GM20431 (cell line): ENCODE data around the gene TYW1B.
"Not testable (repeated sequence)": the region's sequence is repeated elsewhere in the genome, so short reads cannot be mapped to it uniquely, and the experiment has no call there.

ENCODE experiments used
- in situ Hi-C: fragments of 300-500 bp; cut with MseI, MboI; formaldehyde crosslinking; loops from one replicate; pipeline ENCODE4 v1.15.0; 2020; ENCODE audit warnings: low sequenced_read_pairs; ENCODE audit not compliant: unreplicated experiment

The TYW1B gene

DNA sequence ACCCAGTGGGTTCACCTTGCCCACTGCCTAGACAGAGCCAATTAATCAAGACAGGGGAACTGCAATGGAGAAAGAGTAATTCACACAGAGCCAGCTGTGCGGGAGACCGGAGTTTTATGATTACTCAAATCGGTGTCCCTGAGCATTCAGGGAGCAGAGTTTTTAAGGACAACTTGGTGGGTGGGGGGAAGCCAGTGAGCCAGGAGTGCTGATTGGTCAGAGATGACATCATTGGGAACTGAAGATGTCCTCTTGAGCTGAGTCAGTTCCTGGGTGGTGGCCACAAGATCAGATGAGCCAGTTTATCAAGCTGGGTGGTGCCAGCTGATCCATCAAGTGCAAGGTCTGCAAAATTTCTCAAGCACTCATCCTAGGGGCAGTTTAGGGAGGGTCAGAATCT is 240.7 kb downstream of the TYW1B start:
- in situ Hi-C loops: not testable (repeated sequence)

GRCh38 chr7:72584576-72584975 is 243.4 kb downstream of the TYW1B start:
- in situ Hi-C loops: not testable (repeated sequence)

GRCh38 chr7:72583620-72584361 is 244.2 kb downstream of the TYW1B start:
- in situ Hi-C loops: not testable (repeated sequence)

- in situ Hi-C loops: not testable (repeated sequence)
Observed at GRCh38 chr7:72580142-72580770, 247.7 kb downstream of the TYW1B start.

DNA sequence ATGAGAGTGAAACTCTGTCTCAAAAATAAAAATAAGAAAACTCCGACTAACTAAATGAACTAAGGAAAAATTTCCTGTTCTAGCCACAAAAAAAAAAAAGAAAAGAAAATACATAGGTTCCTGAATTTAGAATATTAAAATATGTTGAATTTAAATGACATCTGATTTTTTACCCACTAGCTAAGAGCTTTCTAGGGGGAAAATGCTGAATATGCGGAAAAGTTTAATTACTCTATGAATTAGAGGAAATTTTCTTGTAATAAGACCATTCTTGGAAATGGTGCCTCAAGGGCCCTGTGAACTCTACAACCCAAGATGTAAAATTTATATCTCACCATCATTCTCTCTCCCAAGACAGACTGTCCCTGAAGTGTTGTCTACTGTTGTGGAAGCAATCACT is 250.9 kb downstream of the TYW1B start:
- in situ Hi-C loops: no loop called here

GRCh38 chr7:72561988-72562387 is 266.0 kb downstream of the TYW1B start:
- in situ Hi-C loops: not testable (repeated sequence)

DNA sequence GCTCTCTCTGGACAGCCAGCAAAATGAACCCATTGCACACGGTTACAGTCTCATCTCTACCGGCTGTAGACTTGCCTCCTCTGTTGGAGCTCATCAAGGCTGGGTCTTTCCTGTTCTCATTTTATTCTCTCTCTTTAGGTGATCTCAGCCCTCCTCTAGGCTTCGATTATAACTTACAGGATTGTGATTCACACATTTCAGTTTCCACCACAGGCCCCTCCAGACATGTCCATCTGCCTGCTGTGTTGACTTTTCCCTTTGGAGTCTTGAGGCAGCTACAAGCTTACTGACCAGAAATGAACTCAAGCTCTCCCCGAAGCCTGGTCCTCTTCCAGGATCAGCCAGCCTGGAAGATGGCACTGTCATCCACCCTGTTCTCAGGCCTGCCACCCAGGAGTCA is 268.5 kb downstream of the TYW1B start:
- in situ Hi-C loops: not testable (repeated sequence)

- in situ Hi-C loops: not testable (repeated sequence)
Observed at GRCh38 chr7:72556733-72557132, 271.3 kb downstream of the TYW1B start.

- in situ Hi-C loops: not testable (repeated sequence)
Observed at GRCh38 chr7:72555238-72555637, 272.8 kb downstream of the TYW1B start.

DNA sequence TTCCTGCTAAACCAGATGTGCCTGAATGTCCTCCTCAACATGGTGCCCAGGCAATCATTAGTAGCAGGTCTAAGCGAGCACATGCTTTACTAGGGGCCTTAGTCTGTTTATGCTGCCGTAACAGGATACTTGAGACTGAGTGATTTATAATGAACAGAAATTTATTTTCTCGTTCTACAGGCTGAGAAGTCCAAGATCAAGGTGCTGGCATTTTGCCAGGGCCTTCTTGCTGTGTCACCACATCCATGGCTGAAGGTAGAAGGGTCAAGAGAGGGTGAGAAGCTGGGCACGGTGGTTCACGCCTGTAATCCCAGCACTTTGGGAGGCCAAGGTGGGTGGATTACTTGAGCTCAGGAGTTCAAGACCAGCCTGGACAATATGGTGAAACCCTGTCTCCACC is 273.6 kb downstream of the TYW1B start:
- in situ Hi-C loops: not testable (repeated sequence)

DNA sequence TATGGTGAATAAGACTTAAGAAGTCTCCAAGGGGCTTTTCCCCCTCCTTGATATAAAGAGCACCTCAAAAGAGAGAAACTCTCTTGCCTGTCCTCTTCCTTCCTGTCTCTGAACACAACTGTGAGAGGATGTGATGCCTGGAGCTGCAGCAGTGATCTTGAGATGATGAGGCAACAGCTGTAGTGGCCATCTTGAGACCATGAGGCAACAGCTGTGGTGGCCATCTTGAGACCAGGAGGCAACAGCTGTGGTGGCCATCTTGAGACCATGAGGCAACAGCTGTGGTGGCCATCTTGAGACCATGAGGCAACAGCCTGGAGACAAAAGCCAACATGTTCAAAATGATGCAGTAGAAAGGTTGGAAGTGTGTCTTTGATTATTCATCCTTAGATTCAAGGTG is 277.5 kb downstream of the TYW1B start:
- in situ Hi-C loops: not testable (repeated sequence)

GRCh38 chr7:72546586-72547237 is 281.3 kb downstream of the TYW1B start:
- in situ Hi-C loops: not testable (repeated sequence)

DNA sequence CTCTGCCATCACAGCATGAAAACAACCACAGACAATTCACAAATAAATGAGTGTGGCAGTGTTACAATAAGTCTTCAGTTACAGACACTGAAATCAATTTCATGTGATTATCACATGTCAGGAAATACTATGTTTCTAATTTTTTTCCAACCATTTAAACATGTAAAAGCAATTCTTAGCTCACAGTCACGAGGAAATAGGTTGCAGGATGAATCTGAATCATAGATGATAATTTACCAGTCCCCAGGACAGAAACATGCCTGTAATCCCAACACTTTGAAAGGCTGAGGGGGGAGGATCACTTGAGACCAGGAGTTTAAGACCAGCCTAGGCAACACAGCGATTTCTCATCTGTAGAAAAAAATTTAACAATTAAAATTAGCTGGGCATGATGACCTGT is 283.5 kb downstream of the TYW1B start:
- in situ Hi-C loops: not testable (repeated sequence)

DNA sequence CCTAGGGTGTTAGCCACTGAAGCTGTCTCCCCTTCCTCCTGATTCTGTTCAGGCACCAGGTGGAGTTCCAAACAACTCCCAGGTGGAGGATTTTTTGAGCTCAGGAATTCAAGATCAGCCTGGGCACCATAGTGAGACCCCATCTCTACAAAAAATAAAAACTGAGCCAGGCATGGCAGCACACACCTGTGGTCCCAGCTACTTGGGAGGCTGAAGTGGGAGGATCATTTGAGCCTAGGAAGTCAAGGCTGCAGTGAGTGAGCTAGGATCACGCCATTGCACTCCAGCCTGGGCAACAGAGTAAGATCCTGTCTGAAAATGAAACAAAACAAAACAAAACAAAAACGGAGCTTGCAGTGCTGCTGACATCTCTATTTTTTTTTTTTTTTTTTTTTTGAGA is 287.1 kb downstream of the TYW1B start:
- in situ Hi-C loops: no loop called here

GRCh38 chr7:72540106-72540611 is 287.8 kb downstream of the TYW1B start:
- in situ Hi-C loops: no loop called here

DNA sequence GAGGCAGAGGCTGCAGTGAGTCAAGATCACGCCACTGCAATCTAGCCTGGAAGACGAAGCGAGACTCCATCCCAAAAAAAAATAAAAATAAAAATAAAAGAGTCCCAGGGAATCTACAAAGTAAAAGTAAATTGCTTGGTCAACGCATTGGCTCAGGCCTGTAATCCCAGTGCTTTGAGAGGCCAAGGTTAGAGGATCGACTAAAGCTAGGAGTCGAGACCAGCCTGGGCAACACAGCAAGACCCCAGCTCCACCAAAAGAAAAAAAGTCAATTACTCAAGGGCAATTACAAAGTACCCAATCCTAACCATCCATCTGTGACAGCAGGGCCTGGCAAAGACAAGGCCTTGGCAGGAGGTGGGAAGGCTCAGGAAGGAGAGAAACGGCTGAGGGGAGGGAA is 288.3 kb downstream of the TYW1B start:
- in situ Hi-C loops: no loop called here

GRCh38 chr7:72538856-72539255 is 289.1 kb downstream of the TYW1B start:
- in situ Hi-C loops: no loop called here

- in situ Hi-C loops: no loop called here
Observed at GRCh38 chr7:72538147-72538546, 289.9 kb downstream of the TYW1B start.

DNA sequence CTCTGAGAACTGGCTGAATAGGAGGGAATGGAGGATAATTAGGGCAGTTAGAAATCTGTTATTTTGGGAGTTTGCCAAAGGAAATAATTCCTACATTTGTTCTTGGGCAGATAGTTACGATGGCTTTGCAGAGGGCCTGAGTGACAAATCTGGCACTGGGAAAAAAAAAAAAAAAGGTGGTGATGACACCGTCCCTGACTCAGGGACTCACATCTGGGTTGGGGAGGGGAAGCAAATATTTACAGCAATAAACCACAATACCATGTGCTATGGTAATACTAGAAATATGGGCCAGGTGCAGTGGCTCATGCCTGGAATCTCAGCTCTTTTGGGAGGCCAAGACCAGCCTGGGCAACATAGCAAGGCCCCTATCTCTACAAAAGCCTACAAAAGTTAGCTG is 292.0 kb downstream of the TYW1B start:
- in situ Hi-C loops: not testable (repeated sequence)

GRCh38 chr7:72531048-72531447 is 297.0 kb downstream of the TYW1B start:
- in situ Hi-C loops: not testable (repeated sequence)
